CD8-positive, alpha-beta memory T cell (primary cell): Measurements from ENCODE around the gene CMC1. TPM values are rescaled to one million over a fixed set of nuclear protein-coding genes. Genes with fewer than 3 reads are reported as not detected.

Experiments
- CTCF ChIA-PET: fragments of 350-600 bp; sonication (Branson Sonifier 250); formaldehyde crosslinking; loops from one replicate; lab custom pipeline; 2021; ENCODE audit warnings: antibody characterized with exemption; lab: Charles Lee
- POLR2A ChIA-PET: fragments of 350-600 bp; sonication (Branson Sonifier 250); formaldehyde crosslinking; loops from one replicate; lab custom pipeline; 2021; ENCODE audit warnings: antibody characterized with exemption; lab: Charles Lee
- DNase-seq, 5 donors: peaks; one replicate each; pipeline versions ENCODE4 v3.0.0 to v3.0.0-alpha.2; 2020 to 2022; ENCODE audit warnings: mixed read lengths in 1 of 5
- H3K27ac ChIP-seq: one replicate; pipeline ENCODE4 v1.7.0; 2013; ENCODE audit warnings: low read depth, mild to moderate bottlenecking, low read length, moderate library complexity
- H3K27me3 ChIP-seq: 2 replicates; pipeline ENCODE4 v1.7.0; 2013; ENCODE audit warnings: low read length, mild to moderate bottlenecking; ENCODE audit not compliant: insufficient read depth, poor library complexity, severe bottlenecking
- H3K36me3 ChIP-seq: 2 replicates; pipeline ENCODE4 v1.7.0; 2013; ENCODE audit warnings: mild to moderate bottlenecking, low read length, moderate library complexity; ENCODE audit not compliant: insufficient read depth
- H3K4me1 ChIP-seq: 2 replicates; pipeline ENCODE4 v1.7.0; 2013; ENCODE audit warnings: mild to moderate bottlenecking, low read length, moderate library complexity; ENCODE audit not compliant: insufficient read depth
- H3K4me3 ChIP-seq: 2 replicates; pipeline ENCODE4 v1.7.0; 2013; ENCODE audit warnings: mild to moderate bottlenecking, low read length
- H3K9me3 ChIP-seq: 2 replicates; pipeline ENCODE4 v1.7.0; 2013; ENCODE audit warnings: mild to moderate bottlenecking, low read length
- H3K27ac Mint-ChIP-seq, 8 donors: one replicate each; pipeline ENCODE4 v1.8.0; 2020 to 2021; ENCODE audit warnings: mixed read lengths in 8 of 8, mild to moderate bottlenecking in 6 of 8, inconsistent platforms in 3 of 8, moderate library complexity in 3 of 8
- H3K27me3 Mint-ChIP-seq, 2 donors: one replicate each; pipeline ENCODE4 v1.8.0; 2020 to 2021; ENCODE audit warnings: mixed read lengths in 2 of 2, mild to moderate bottlenecking in 1 of 2, moderate library complexity in 1 of 2
- H3K36me3 Mint-ChIP-seq, 3 donors: one replicate each; pipeline ENCODE4 v1.8.0; 2020 to 2021; ENCODE audit warnings: mixed read lengths in 3 of 3, inconsistent platforms in 1 of 3, mild to moderate bottlenecking in 1 of 3
- H3K4me1 Mint-ChIP-seq, 3 donors: one replicate each; pipeline ENCODE4 v1.8.0; 2020 to 2021; ENCODE audit warnings: mixed read lengths in 3 of 3, inconsistent platforms in 1 of 3, mild to moderate bottlenecking in 1 of 3
- H3K4me3 Mint-ChIP-seq, 7 donors: one replicate each; pipeline ENCODE4 v1.8.0; 2020 to 2021; ENCODE audit warnings: mixed read lengths in 7 of 7, mild to moderate bottlenecking in 6 of 7, moderate library complexity in 4 of 7, inconsistent platforms in 2 of 7
- H3K9me3 Mint-ChIP-seq, 5 donors: one replicate each; pipeline ENCODE4 v1.8.0; 2020 to 2022; ENCODE audit warnings: mixed read lengths in 5 of 5, mild to moderate bottlenecking in 3 of 5, moderate library complexity in 2 of 5, inconsistent platforms in 1 of 5
- polyA plus RNA-seq: library from polyadenylated mRNA; unstranded; fragments of 300-500 nt; fragmentation: Illumina TruSeq; gene quantifications from one replicate; pipeline ENCODE4 v1.2.3, GENCODE V29; 2021
- total RNA-seq, 2 experiments: library from RNA; stranded (reverse); gene quantifications; one replicate each; pipeline ENCODE4 v1.2.3, GENCODE V29; 2021

The CMC1 gene
- total and polyA plus RNA-seq, 3 experiments from 2014 or later: 46.3 to 205 (median 50.1) TPM

- CTCF ChIA-PET: interaction anchor here (1.4 kb wide), 1 partner anchor 499 kb away, joined by 5 read pairs; no protein-coding TSS in a partner anchor
- peaks cover 12% of the 10 kb centered on the region for H3K9me3 ChIP-seq
- peak in 2 of 5 donors; percentile 48 to 50 for DNase-seq
- no peaks in the 10 kb centered on the region for H3K36me3 ChIP-seq
- Mint-ChIP-seq H3K4me1 (peaks cover 44 to 67% (median 59%) of the 10 kb centered on the region in 3 donors), H3K27ac (peak overlapping the region in 7 of 8 donors; percentile 36 to 86 (median 73)), H3K4me3 (peak overlapping the region in 6 of 7 donors; percentile 47 to 66 (median 56)), H3K36me3 (peaks cover 1 to 46% (median 12%) of the 10 kb centered on the region in 3 donors), H3K9me3 (peaks cover 24 to 34% (median 29%) of the 10 kb centered on the region in 5 donors), H3K27me3 (no peaks in the 10 kb centered on the region)
- POLR2A ChIA-PET: no interaction called here
- no peak overlapping the region for H3K27ac ChIP-seq
- peaks cover 17% of the 10 kb centered on the region for H3K4me1 ChIP-seq
- no peak overlapping the region for H3K4me3 ChIP-seq
- H3K27me3 ChIP-seq: no peaks in the 10 kb centered on the region
These were observed 30.3 kb upstream of the CMC1 start for GRCh38 chr3:28210968-28211713.

- no peak for DNase-seq
- Mint-ChIP-seq H3K36me3 (peaks cover 1 to 57% (median 15%) of the 10 kb centered on the region in 3 donors), H3K27ac (peak overlapping the region in 1 of 8 donors; percentile 26), H3K4me1 (peaks cover 41 to 60% (median 54%) of the 10 kb centered on the region in 3 donors), H3K27me3 (no peaks in the 10 kb centered on the region), H3K4me3 (no peak overlapping the region), H3K9me3 (peaks cover 24 to 39% (median 34%) of the 10 kb centered on the region in 5 donors)
- no peaks in the 10 kb centered on the region for H3K36me3 ChIP-seq
- peaks cover 17% of the 10 kb centered on the region for H3K4me1 ChIP-seq
- no peak overlapping the region for H3K4me3 ChIP-seq
- CTCF ChIA-PET: no interaction called here
- no peak overlapping the region for H3K27ac ChIP-seq
- H3K27me3 ChIP-seq: no peaks in the 10 kb centered on the region
- H3K9me3 ChIP-seq: peaks cover 12% of the 10 kb centered on the region
- POLR2A ChIA-PET: no interaction called here
These were observed 28.7 kb upstream of the CMC1 start for GRCh38 chr3:28212681-28213080.

- Histone ChIP-seq H3K9me3 (peaks cover 12% of the 10 kb centered on the region), H3K27ac (no peak overlapping the region), H3K4me1 (peaks cover 11% of the 10 kb centered on the region), H3K36me3 (no peaks in the 10 kb centered on the region), H3K4me3 (no peak overlapping the region), H3K27me3 (no peaks in the 10 kb centered on the region)
- H3K36me3 Mint-ChIP-seq: peaks cover 2 to 70% (median 15%) of the 10 kb centered on the region in 3 donors
- ChIA-PET CTCF (interaction anchor here (1.0 kb wide), 1 partner anchor 493 kb away, joined by 3 read pairs; the partner anchor contains the start of gene EOMES), POLR2A (no interaction called here)
- H3K27ac Mint-ChIP-seq: peak overlapping the region in 3 of 8 donors; percentile 51 to 73 (median 72)
- no peak for DNase-seq
- H3K27me3 Mint-ChIP-seq: no peaks in the 10 kb centered on the region
- H3K4me3 Mint-ChIP-seq: no peak overlapping the region
- peaks cover 45 to 62% (median 57%) of the 10 kb centered on the region in 3 donors for H3K4me1 Mint-ChIP-seq
- peaks cover 24 to 42% (median 40%) of the 10 kb centered on the region in 5 donors for H3K9me3 Mint-ChIP-seq
These were observed 26.0 kb upstream of the CMC1 start for GRCh38 chr3:28215407-28215806.

GRCh38 chr3:28218071-28218916 lies 23.1 kb upstream of the CMC1 start:
- H3K4me3 Mint-ChIP-seq: peak overlapping the region in 4 of 7 donors; percentile 14 to 49 (median 46)
- H3K27me3 Mint-ChIP-seq: no peaks in the 10 kb centered on the region
- no peaks in the 10 kb centered on the region for H3K36me3 ChIP-seq
- no peak overlapping the region for H3K4me3 ChIP-seq
- H3K9me3 Mint-ChIP-seq: peaks cover 16 to 37% (median 33%) of the 10 kb centered on the region in 5 donors
- no peaks in the 10 kb centered on the region for H3K4me1 ChIP-seq
- DNase-seq: no peak
- no peaks in the 10 kb centered on the region for H3K27me3 ChIP-seq
- peak overlapping the region in 3 of 8 donors; percentile 10 to 27 (median 18) for H3K27ac Mint-ChIP-seq
- H3K36me3 Mint-ChIP-seq: peaks cover 7 to 61% (median 14%) of the 10 kb centered on the region in 3 donors
- no peak overlapping the region for H3K27ac ChIP-seq
- H3K4me1 Mint-ChIP-seq: peaks cover 35 to 47% (median 44%) of the 10 kb centered on the region in 3 donors
- H3K9me3 ChIP-seq: peaks cover 12% of the 10 kb centered on the region
- CTCF ChIA-PET: interaction anchor here (0.8 to 1.9 kb wide), 3 partner anchors 17 to 506 kb away, joined by 3 to 5 read pairs (median 5); partner anchors contain the start of gene EOMES
- POLR2A ChIA-PET: interaction anchor here (1.3 kb wide), 1 partner anchor 503 kb away, joined by 18 read pairs; no protein-coding TSS in a partner anchor

GRCh38 chr3:28218917-28219198 lies 22.6 kb upstream of the CMC1 start:
- no peaks in the 10 kb centered on the region for H3K27me3 Mint-ChIP-seq
- Histone ChIP-seq H3K4me1 (no peaks in the 10 kb centered on the region), H3K9me3 (peaks cover 12% of the 10 kb centered on the region), H3K36me3 (no peaks in the 10 kb centered on the region), H3K27ac (no peak overlapping the region), H3K4me3 (no peak overlapping the region), H3K27me3 (no peaks in the 10 kb centered on the region)
- peak overlapping the region in 1 of 8 donors; percentile 18 for H3K27ac Mint-ChIP-seq
- POLR2A ChIA-PET: no interaction called here
- peaks cover 37 to 47% (median 44%) of the 10 kb centered on the region in 3 donors for H3K4me1 Mint-ChIP-seq
- CTCF ChIA-PET: interaction anchor here (1.9 kb wide), 1 partner anchor 16 kb away, joined by 5 read pairs; no protein-coding TSS in a partner anchor
- DNase-seq: no peak
- H3K4me3 Mint-ChIP-seq: peak overlapping the region in 3 of 7 donors; percentile 14 to 49 (median 47)
- peaks cover 7 to 57% (median 12%) of the 10 kb centered on the region in 3 donors for H3K36me3 Mint-ChIP-seq
- H3K9me3 Mint-ChIP-seq: peaks cover 12 to 33% (median 30%) of the 10 kb centered on the region in 5 donors

GRCh38 chr3:28224430-28224829 lies 17.0 kb upstream of the CMC1 start:
- Mint-ChIP-seq H3K27ac (no peak overlapping the region), H3K4me3 (no peak overlapping the region), H3K27me3 (no peaks in the 10 kb centered on the region), H3K9me3 (peaks cover 0 to 6% (median 1%) of the 10 kb centered on the region in 5 donors), H3K36me3 (peaks cover 0 to 24% (median 8%) of the 10 kb centered on the region in 3 donors), H3K4me1 (peaks cover 25 to 37% (median 31%) of the 10 kb centered on the region in 3 donors)
- H3K4me3 ChIP-seq: no peak overlapping the region
- ChIA-PET CTCF (no interaction called here), POLR2A (no interaction called here)
- no peaks in the 10 kb centered on the region for H3K27me3 ChIP-seq
- H3K4me1 ChIP-seq: no peaks in the 10 kb centered on the region
- no peaks in the 10 kb centered on the region for H3K36me3 ChIP-seq
- DNase-seq: no peak
- no peak overlapping the region for H3K27ac ChIP-seq
- H3K9me3 ChIP-seq: no peaks in the 10 kb centered on the region

GRCh38 chr3:28226020-28226419 lies 15.4 kb upstream of the CMC1 start:
- Histone ChIP-seq H3K4me3 (no peak overlapping the region), H3K27ac (no peak overlapping the region), H3K9me3 (no peaks in the 10 kb centered on the region), H3K4me1 (no peaks in the 10 kb centered on the region), H3K27me3 (no peaks in the 10 kb centered on the region), H3K36me3 (no peaks in the 10 kb centered on the region)
- H3K27me3 Mint-ChIP-seq: no peaks in the 10 kb centered on the region
- H3K4me1 Mint-ChIP-seq: peaks cover 27 to 34% (median 27%) of the 10 kb centered on the region in 3 donors
- peaks cover 0 to 12% (median 2%) of the 10 kb centered on the region in 3 donors for H3K36me3 Mint-ChIP-seq
- no peak for DNase-seq
- H3K4me3 Mint-ChIP-seq: no peak overlapping the region
- POLR2A ChIA-PET: interaction anchor here (1.5 kb wide), 1 partner anchor 505 kb away, joined by 5 read pairs; no protein-coding TSS in a partner anchor
- CTCF ChIA-PET: interaction anchor here (1.0 to 1.1 kb wide), 2 partner anchors 13 to 514 kb away, joined by 3 read pairs; no protein-coding TSS in a partner anchor
- H3K9me3 Mint-ChIP-seq: no peaks in the 10 kb centered on the region
- H3K27ac Mint-ChIP-seq: no peak overlapping the region
